Skeletal muscle satellite cell (primary cell): Measurements from ENCODE around the gene INO80E.

Experiments
- H3K27me3 ChIP-seq: 2 replicates; pipeline ENCODE4 v1.7.0; 2013; ENCODE audit warnings: low read length; ENCODE audit not compliant: control insufficient read depth, insufficient read depth
- H3K36me3 ChIP-seq: 2 replicates; pipeline ENCODE4 v1.7.0; 2013; ENCODE audit warnings: mild to moderate bottlenecking, control low read depth, low read length; ENCODE audit not compliant: insufficient read depth
- H3K4me1 ChIP-seq: 2 replicates; pipeline ENCODE4 v1.7.0; 2013; ENCODE audit warnings: low read length; ENCODE audit not compliant: control insufficient read depth, insufficient read depth
- H3K4me2 ChIP-seq: 2 replicates; pipeline ENCODE4 v1.7.0; 2013; ENCODE audit warnings: mild to moderate bottlenecking, low read length
- H3K4me3 ChIP-seq: 2 replicates; pipeline ENCODE4 v1.7.0; 2013; ENCODE audit warnings: low read length
- H3K9ac ChIP-seq: 2 replicates; pipeline ENCODE4 v1.7.0; 2013; ENCODE audit warnings: mild to moderate bottlenecking, low read depth, low read length, moderate library complexity
- H3K9me3 ChIP-seq: replicated peaks from 2 replicates; pipeline ENCODE4 v1.7.0; 2013; ENCODE audit warnings: mild to moderate bottlenecking, control low read depth, low read length

Gene INO80E

DNA sequence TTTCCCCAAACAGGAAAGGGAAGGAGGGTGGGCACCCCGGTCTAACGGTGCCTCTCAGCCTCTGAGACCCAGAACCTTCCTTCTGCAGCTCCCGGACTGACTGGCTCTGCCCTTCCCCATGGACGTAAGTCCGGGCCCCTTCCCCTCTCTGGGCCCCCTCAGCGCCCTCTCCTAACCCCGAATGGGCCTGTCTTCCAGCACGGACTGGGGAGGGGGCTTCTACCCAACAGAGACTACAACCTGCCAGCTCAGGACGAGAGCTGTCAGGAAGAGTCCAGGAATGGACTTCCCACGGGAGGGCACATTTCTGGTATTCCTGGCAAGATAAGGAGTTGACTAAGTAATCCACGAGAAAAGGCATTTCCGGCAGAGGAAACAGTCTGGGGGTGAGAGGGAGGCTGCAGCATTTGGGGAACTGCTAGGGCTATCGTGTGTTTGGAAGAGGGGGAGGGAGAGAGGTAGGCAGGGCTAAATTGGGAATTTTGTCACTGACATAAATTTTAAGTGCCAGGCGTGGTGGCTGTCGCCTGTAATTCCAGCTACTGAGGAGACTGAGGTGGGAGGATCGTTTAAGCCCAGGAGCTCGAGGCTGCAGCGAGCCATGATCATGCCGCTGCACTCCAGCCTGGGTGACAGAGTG, 57.5 kb downstream of the INO80E start:
- H3K4me3 ChIP-seq: peak overlapping the region; percentile 85
- peaks cover 18% of the 10 kb centered on the region for H3K4me1 ChIP-seq
- H3K36me3 ChIP-seq: peaks cover 6% of the 10 kb centered on the region
- no peaks in the 10 kb centered on the region for H3K9me3 ChIP-seq
- no peaks in the 10 kb centered on the region for H3K27me3 ChIP-seq
- H3K4me2 ChIP-seq: peak overlapping the region; percentile 99
- peak overlapping the region; percentile 81 for H3K9ac ChIP-seq

DNA sequence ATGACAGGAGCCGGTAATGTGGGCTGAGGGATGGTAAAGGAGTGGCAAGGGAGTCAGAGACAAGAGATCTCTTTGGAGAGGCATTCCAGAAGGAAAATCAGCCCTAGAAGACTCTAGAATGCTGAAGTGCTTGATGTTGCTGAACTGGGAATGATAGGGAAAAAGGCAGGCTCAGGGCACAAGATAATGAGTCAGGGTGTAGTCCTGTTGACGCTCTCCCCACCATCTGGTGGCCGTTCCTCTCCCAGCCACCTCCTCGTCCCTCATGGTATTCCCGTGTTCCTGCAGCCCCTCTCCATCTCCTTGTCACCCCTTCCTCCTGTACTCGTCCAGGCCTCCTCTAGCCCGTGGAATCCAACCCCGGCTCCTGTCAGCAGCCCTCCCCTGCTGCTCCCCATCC, 58.4 kb downstream of the INO80E start:
- Histone ChIP-seq H3K9me3 (no peaks in the 10 kb centered on the region), H3K4me3 (no peak overlapping the region), H3K27me3 (no peaks in the 10 kb centered on the region), H3K36me3 (peaks cover 6% of the 10 kb centered on the region), H3K4me2 (peak overlapping the region; percentile 99), H3K9ac (no peak overlapping the region), H3K4me1 (peaks cover 18% of the 10 kb centered on the region)

DNA sequence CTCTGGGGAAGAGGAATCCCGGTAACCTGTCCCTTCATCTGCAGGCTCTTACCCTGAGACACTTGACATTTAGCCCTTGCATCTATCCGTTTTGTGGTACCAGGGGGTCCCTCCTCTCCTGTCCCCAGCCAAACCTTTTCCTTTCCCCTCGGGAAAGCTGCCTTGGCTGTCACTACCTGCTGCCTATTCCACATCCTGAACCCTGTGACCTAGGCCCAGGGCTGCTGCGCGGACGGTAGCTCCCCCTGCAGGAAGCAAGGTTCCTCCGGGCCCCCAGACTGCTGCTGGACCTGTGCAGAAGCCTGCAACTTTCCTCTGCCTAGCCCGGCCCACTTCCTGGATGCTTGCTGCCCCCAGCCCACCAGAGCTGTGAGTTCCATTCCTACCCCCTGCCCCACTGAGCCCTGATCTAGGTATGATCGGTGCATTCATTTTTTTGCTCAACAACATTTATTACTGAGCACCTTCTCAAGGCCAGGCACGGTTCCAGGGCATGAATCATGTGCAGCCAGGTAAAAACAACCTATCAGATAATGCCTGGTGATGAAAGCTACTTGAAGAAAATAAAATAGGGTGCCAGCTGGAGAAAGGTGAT, 59.0 kb downstream of the INO80E start:
- no peaks in the 10 kb centered on the region for H3K9me3 ChIP-seq
- H3K4me1 ChIP-seq: peaks cover 18% of the 10 kb centered on the region
- no peaks in the 10 kb centered on the region for H3K27me3 ChIP-seq
- H3K4me3 ChIP-seq: no peak overlapping the region
- H3K36me3 ChIP-seq: peaks cover 6% of the 10 kb centered on the region
- no peak overlapping the region for H3K9ac ChIP-seq
- peak overlapping the region; percentile 99 for H3K4me2 ChIP-seq
